ENCODE results near the gene CYTH1. TPM values are rescaled to one million over a fixed set of nuclear protein-coding genes. Genes with fewer than 3 reads are reported as not detected.

The CYTH1 gene
- total RNA-seq, 1 experiment from 2014 or later: 34.3 TPM

GRCh38 chr17:78726513-78726912 is 55.6 kb downstream of the CYTH1 start:
- H3K4me3 ChIP-seq (replicated peaks in 1 of 2; ENCODE audit: low read depth in 1 of 2, low read length in 2 of 2): no peak overlapping the region
- no peak overlapping the region for H3K4me2 ChIP-seq (ENCODE audit: low read length)
- TF ChIP-seq EZH2 (IDR thresholded peaks at IDR 0.05) (no peak), ZFX (IDR thresholded peaks at IDR 0.05) (0 out of 2 replicates have a peak, but pooled peaks have one; percentile 5)
- peaks cover 7 to 9% of the 10 kb centered on the region in 2 experiments for H3K4me1 ChIP-seq (ENCODE audit: control insufficient read depth in 1 of 2, insufficient read depth in 2 of 2, low read length in 2 of 2)
- no peak for ATAC-seq
- no TSS peak for BruUV-seq (replicated peaks)
- RAD21 ChIA-PET (ENCODE audit: low non-redundant PET in 1 of 2, low total read pairs in 2 of 2, uncharacterized antibody in 2 of 2, unreplicated experiment in 2 of 2): no interaction called here
- POLR2A ChIA-PET: no interaction called here
- CTCF ChIA-PET: no interaction called here
- no peak overlapping the region for H3K27ac ChIP-seq (ENCODE audit: low read depth, low read length)
- H3K79me2 ChIP-seq (ENCODE audit: insufficient read depth, low read length): peaks cover 33% of the 10 kb centered on the region
- no peak for DNase-seq (ENCODE audit: low read depth, low spot score)
- no peaks in the 10 kb centered on the region for H3K27me3 ChIP-seq (ENCODE audit: insufficient read depth, low read length)
- no peak overlapping the region for H3K9ac ChIP-seq (ENCODE audit: low read length)
- no peaks in the 10 kb centered on the region for H4K20me1 ChIP-seq (ENCODE audit: insufficient read depth)
- H3K36me3 ChIP-seq (ENCODE audit: control insufficient read depth in 1 of 2, insufficient read depth in 2 of 2, low read length in 2 of 2): no peaks in the 10 kb centered on the region
- intact Hi-C loops (cut with micrococcal nuclease): no loop called here
- no peak overlapping the region for H2AFZ ChIP-seq (ENCODE audit: low read depth, low read length, poor library complexity, severe bottlenecking)
- H3K9me3 ChIP-seq (ENCODE audit: control insufficient read depth in 1 of 2, insufficient read depth in 1 of 2, low read depth in 1 of 2, low read length in 2 of 2): no peaks in the 10 kb centered on the region
- no peaks in the 10 kb centered on the region for H3K9me2 ChIP-seq (ENCODE audit: insufficient read depth)

DNA sequence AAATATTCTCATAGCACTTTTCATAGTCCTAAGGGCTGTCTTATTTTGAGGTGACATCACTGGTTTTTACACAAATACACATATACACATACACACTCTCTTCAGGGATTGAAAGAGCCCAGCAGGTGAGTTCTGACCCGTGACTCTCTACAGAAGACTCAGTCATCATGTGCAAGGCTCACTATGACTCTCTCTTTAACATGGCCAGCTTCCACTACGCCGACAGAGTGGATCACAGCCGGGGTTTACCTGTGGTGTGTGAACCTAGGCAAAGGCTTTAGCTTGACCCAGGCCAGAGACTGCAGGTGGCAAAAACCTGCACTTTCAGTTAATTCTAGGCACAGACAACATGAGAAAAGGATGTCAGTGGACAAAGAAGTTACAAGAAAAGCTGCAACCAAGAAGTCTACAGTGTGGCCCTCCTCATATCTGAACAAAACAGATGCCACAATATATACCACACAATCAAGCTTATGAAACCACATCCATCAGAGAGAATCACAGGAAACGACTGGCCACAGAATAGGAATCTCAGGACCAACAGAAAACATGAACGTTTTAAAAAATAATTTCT is 56.5 kb downstream of the CYTH1 start:
- intact Hi-C loops (cut with micrococcal nuclease): no loop called here
- H3K79me2 ChIP-seq (ENCODE audit: insufficient read depth, low read length): peaks cover 33% of the 10 kb centered on the region

More for the DNA sequence above, 56.5 kb downstream of the CYTH1 start:
- H3K27ac ChIP-seq (ENCODE audit: low read depth, low read length): no peak overlapping the region
- H3K9me2 ChIP-seq (ENCODE audit: insufficient read depth): no peaks in the 10 kb centered on the region
- no peaks in the 10 kb centered on the region for H3K9me3 ChIP-seq (ENCODE audit: control insufficient read depth in 1 of 2, insufficient read depth in 1 of 2, low read depth in 1 of 2, low read length in 2 of 2)
- RAD21 ChIA-PET (ENCODE audit: low non-redundant PET in 1 of 2, low total read pairs in 2 of 2, uncharacterized antibody in 2 of 2, unreplicated experiment in 2 of 2): no interaction called here
- no peak overlapping the region for H3K4me2 ChIP-seq (ENCODE audit: low read length)
- no peaks in the 10 kb centered on the region for H3K36me3 ChIP-seq (ENCODE audit: control insufficient read depth in 1 of 2, insufficient read depth in 2 of 2, low read length in 2 of 2)
- POLR2A ChIA-PET: interaction anchor here (1.5 kb wide), 1 partner anchor 11 kb away, joined by 8 read pairs; no protein-coding TSS in a partner anchor
- DNase-seq (ENCODE audit: low read depth, low spot score) (no peak), ATAC-seq (no peak)
- BruUV-seq (replicated peaks): no TSS peak
- peaks cover 7 to 9% of the 10 kb centered on the region in 2 experiments for H3K4me1 ChIP-seq (ENCODE audit: control insufficient read depth in 1 of 2, insufficient read depth in 2 of 2, low read length in 2 of 2)
- H2AFZ ChIP-seq (ENCODE audit: low read depth, low read length, poor library complexity, severe bottlenecking): no peak overlapping the region
- H3K4me3 ChIP-seq (replicated peaks in 1 of 2; ENCODE audit: low read depth in 1 of 2, low read length in 2 of 2): no peak overlapping the region
- H4K20me1 ChIP-seq (ENCODE audit: insufficient read depth): no peaks in the 10 kb centered on the region
- no peak overlapping the region for H3K9ac ChIP-seq (ENCODE audit: low read length)
- TF ChIP-seq, protein P1, sequence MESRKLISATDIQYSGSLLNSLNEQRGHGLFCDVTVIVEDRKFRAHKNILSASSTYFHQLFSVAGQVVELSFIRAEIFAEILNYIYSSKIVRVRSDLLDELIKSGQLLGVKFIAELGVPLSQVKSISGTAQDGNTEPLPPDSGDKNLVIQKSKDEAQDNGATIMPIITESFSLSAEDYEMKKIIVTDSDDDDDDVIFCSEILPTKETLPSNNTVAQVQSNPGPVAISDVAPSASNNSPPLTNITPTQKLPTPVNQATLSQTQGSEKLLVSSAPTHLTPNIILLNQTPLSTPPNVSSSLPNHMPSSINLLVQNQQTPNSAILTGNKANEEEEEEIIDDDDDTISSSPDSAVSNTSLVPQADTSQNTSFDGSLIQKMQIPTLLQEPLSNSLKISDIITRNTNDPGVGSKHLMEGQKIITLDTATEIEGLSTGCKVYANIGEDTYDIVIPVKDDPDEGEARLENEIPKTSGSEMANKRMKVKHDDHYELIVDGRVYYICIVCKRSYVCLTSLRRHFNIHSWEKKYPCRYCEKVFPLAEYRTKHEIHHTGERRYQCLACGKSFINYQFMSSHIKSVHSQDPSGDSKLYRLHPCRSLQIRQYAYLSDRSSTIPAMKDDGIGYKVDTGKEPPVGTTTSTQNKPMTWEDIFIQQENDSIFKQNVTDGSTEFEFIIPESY (IDR thresholded peaks at IDR 0.05; ENCODE audit: extremely low read depth, insufficient replicate concordance, low read length): no peak
- TF ChIP-seq MAX (IDR thresholded peaks at IDR 0.05): no peak
- no peak for TF ChIP-seq POLR2AphosphoS5 (IDR thresholded peaks at IDR 0.05; ENCODE audit: low read depth, low read length)
- no peak for TF ChIP-seq CBX3 (IDR thresholded peaks at IDR 0.05; ENCODE audit: low read depth)
- no peak for TF ChIP-seq POLR2A (IDR thresholded peaks at IDR 0.05; ENCODE audit: borderline replicate concordance, extremely low read depth, insufficient read depth, insufficient read length)
- no peak for TF ChIP-seq SRF (IDR thresholded peaks at IDR 0.05; ENCODE audit: low read depth)
- no peak for TF ChIP-seq SIN3A (IDR thresholded peaks at IDR 0.05; ENCODE audit: low read depth)
- no peak for TF ChIP-seq YY1 (IDR thresholded peaks at IDR 0.05; ENCODE audit: extremely low read depth, insufficient replicate concordance, low read depth, low read length)
- no peaks in the 10 kb centered on the region for H3K27me3 ChIP-seq (ENCODE audit: insufficient read depth, low read length)
- CTCF ChIA-PET: no interaction called here

Data from HCT116 (cell line).